ENCODE results near the gene TMEM139.
"Not testable (repeated sequence)": the region's sequence is repeated elsewhere in the genome, so short reads cannot be mapped to it uniquely, and the experiment has no call there.

The TMEM139 gene

DNA sequence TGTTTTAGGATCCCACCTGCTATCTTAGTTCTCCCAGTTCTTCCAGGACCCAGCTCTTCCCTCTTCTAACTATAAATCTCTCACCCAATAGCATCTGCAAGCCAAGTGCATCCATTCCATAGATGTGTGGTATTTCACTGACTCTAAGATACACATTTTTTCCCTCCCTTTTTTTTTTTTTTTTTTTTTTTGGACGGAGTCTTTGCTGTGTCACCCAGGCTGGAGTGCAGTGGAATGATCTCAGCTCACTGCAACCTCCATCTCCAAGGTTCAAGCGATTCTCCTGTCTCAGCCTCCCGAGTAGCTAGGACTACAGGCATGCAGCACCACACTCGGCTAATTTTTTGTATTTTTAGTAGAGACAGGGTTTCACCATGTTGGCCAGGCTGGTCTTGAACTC, 5.1 kb downstream of the TMEM139 start:
- not testable (repeated sequence) for DNase-seq

DNA sequence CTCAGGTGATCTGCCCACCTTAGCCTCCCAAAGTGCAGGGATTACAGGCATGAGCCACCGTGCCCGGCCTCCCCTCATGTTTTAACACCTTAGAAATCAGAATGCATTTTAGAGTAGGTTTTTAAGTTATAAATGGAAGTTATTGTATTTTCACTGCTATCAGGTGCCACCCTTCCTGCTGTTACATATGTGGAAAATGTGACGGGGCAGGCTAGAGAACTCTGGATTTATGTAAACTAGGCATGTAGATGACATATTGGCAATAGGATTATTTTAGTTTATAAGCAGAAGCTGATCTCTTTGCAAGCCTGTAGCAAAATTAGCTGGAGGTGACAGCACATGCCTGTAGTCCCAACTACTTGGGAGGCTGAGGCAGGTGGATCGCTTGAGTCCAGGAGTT, 5.5 kb downstream of the TMEM139 start:
- DNase-seq, result no peak

DNA sequence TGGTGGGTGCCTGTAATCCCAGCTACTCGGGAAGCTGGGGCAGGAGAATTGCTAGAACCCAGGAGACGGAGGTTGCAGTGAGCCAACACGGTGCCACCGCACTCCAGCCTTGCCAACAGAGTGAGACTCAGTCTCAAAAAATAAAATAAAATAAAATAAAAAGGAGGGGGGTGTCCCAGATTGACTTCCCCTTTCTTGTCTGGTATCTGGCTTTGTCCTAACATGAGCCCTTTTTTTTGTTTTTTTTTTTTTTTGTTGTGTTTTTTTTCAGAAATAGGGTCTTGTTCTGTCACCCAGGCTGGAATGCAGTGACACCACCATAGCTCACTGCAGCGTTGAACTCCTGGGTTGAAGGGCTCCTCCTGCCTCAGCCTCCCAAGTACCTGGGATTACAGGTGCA, 8.1 kb downstream of the TMEM139 start:
- no peak for DNase-seq

DNA sequence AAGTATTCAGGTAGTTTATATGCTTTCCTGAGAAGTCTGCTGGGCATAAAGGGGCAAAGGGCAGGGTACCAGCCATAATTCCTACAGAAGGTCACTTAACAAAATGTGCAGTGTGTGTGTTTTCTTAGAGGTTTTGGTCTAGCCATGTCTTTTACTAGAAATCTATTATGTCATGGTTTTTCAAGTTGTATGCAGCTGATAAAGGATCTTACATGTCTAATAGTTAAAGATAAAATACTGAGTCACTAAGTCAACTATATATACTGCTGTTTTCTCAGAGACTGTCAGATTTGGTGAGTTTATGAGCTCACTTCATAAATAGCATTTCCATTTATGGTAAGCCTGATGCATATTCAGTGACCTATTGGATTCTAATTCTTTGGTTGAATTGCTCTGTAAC, 11.1 kb downstream of the TMEM139 start:
- no peak for DNase-seq

DNA sequence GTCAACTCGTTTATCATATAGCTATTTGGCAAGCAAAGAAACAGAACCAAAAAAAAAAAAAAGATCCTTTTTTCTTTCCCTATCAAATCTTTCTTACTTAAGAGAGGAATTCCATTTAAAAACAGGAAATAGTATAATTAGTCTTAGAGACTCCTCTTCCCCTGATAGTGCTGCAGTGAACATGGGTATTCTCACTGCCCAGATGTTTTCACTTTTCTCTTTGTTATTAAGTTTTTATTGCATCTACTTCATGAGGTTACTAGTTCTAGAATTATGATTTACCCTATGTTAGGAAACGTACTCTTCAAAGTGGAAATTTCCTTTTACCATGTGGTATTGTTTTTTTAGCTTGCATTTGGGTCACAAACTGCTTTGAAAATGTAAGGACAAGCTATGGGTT, 11.9 kb downstream of the TMEM139 start:
- DNase-seq, result no peak

DNA sequence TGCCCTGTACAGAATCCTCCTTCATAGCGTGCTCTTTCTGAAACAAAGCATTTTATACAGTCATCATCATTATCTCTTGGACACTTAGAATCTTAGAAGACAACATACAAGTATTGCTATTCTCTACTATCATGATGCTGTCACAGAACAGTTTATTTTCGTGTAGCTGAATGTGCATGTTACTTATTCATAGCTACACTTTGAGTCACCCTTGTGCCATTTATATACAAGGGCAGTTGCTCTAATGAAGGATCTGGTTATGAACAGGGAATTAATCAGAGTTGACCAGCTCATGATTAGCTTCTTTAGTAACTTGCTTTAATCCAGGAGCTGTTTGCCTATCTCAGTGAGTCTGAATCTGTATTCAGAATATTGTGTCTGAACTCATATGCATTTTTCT, 14.6 kb downstream of the TMEM139 start:
- DNase-seq, result no peak

DNA sequence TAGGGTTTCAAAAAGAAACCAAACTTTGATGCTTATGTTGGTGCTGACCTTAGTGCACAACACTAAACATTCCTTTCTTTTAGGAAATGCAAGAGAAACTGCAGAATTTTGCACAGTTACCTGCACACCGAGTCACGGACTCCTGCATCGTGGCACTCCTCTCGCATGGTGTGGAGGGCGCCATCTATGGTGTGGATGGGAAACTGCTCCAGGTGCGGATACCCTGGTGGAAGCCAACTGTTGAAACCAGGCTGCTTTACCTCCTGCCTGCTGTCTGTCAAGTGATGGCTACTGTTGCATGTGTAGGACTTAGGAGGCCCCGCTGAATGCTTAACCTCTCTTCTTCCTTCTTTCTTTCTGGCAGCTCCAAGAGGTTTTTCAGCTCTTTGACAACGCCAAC, 15.1 kb downstream of the TMEM139 start:
- DNase-seq, result peak; percentile 70

DNA sequence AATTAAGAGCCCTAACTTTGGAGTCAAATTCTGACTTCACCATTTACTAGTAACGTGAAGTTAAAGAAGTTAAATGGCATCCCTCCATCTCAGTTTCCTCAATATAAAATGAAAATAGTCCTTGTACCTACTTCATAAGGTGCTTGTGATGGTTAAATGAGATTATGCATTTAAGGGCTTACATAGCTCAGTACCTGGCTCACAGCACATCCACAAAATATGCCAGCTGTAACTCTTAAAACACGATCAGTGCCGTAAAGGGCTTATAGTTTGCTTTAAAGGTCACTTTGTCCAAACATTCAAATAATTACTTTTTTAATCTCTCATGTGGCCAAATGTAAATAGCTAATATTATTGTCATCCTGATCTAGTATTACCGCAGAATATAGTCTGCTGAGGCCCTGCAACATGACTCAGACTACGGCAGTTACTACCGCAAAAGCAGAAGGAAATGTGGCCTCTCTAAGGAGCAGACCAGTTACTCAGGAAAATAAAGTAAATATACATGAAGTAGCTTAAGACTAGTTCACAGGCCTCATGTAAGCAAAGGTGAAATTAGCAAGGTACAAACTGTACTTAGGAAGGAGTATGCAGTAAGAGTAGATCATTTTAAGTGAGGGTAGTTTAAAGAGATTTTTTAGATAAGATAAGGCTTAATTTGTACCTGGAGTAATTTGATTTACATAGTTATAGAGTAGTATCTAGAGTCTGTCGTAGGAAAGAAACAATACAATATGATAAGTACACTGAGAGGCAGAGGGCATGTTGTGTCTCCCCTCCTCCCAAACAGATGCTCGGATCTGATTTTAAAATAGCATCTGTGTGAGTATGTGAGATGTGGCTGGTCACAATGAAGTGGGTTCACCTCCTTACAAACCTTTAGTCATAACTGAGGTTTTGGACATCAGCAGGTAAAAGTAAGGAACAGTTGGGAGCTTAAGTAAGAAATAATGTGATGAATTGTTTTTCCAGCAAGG, 16.5 kb downstream of the TMEM139 start:
- no peak for DNase-seq

DNA sequence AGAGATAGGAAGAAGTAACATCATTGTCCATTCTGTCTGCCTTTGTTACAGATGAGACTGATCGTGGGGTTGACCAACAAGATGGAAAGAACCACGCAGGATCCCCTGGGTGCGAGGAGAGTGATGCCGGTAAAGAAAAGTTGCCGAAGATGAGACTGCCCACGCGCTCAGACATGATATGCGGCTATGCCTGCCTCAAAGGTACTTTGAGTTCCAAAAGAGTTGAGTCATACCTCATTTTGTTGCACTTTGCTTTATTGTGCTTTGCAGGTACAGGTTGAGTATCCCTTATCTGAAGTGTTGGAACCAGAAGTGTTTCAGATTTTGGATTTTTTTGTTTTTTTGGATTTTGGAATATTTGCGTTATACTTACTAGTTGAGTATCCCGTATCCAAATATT, 19.0 kb downstream of the TMEM139 start:
- no peak for DNase-seq

DNA sequence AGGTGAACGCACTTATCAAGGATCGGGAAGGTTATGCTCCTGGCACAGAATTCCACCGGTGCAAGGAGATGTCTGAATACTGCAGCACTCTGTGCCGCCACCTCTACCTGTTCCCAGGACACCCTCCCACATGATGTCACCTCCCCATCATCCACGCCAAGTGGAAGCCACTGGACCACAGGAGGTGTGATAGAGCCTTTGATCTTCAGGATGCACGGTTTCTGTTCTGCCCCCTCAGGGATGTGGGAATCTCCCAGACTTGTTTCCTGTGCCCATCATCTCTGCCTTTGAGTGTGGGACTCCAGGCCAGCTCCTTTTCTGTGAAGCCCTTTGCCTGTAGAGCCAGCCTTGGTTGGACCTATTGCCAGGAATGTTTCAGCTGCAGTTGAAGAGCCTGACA, 20.2 kb downstream of the TMEM139 start:
- DNase-seq, result no peak

DNA sequence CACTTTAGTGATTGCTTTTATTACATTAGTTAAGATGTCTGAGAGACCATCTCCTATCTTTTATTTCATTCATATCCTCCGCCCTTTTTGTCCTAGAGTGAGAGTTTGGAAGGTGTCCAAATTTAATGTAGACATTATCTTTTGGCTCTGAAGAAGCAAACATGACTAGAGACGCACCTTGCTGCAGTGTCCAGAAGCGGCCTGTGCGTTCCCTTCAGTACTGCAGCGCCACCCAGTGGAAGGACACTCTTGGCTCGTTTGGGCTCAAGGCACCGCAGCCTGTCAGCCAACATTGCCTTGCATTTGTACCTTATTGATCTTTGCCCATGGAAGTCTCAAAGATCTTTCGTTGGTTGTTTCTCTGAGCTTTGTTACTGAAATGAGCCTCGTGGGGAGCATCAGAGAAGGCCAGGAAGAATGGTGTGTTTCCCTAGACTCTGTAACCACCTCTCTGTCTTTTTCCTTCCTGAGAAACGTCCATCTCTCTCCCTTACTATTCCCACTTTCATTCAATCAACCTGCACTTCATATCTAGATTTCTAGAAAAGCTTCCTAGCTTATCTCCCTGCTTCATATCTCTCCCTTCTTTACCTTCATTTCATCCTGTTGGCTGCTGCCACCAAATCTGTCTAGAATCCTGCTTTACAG, 20.8 kb downstream of the TMEM139 start:
- peak; percentile 87 for DNase-seq

DNA sequence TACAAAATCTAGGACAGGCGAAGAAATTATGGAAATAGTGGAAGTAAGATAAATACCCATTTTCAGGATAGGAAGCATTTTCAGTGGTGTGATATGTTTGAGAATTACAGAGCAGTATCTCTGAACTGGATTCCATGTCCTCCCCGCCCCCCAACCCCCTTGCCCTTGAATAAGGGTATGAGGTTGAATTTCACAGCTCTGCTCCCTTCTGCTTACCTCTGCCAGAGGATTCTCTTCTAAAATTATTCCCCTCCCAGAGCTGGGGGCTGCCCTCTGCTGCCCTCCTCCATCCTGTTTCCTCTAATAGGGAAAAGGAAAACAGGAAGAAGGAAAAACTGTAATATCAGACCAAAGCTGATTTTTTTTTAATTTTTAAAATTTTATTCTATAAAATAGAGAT, 23.9 kb downstream of the TMEM139 start:
- DNase-seq, result no peak

DNA sequence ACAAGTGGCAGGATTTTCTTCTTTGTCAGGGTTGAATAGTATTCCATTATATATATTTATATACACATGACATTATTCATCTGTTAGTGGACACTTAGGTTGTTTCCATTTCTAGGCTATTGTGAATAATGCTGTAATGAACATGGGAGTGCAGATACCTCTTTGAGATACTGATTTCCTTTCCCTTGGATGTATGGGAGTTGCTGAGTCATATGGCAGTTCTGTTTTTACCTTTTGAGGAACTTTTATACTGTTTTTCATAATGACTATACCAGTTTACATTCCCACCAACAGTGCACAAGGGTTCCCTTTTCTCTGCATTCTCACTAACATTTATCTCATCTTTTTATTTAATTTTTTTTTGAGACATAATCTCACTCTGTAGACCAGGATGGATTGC, 29.4 kb downstream of the TMEM139 start:
- DNase-seq, result no peak

DNA sequence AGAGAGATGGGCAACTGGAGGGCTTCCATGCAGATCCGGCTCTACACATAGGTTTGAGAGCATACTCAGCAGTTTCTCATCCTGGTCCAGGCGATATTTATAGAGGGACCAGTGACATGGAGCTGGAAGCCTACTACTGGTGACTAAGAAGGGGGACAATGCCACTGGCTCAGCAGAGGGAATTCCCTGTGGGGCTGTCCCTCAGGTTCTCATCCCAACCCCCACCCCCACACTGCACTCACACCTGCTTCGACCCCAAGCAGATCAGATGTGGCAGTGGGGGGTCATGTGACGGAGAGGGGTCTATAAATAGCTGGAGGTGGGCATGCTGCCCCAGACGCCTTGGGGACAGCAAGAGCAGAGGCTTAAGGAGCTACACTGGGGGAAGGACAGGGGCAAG, 31.0 kb downstream of the TMEM139 start, which contains the start of gene CLCN1:
TSS of gene CLCN1 (plus strand) at position 336 of the 400 bp plus-strand sequence. CDS start 102 bp downstream, outside the sequence.
- DNase-seq, result no peak

DNA sequence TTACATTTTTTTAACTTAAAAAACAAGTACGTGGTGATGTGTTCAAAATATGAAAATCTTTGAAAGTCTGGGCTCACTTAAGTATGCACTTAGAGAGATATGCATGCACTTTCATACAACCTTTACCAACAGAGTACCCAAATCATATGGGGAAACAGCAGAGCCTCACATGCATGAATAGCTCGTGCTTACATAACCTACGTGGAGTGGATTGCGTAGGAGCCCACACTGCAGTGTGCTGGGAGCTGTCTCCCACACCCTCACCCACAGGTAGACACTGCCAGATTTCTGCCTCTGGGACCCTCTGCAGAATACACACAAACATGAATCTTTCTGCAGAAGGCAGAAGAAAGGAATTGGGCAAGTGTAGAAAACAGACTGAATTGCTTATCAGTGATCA, 31.7 kb downstream of the TMEM139 start:
- no peak for DNase-seq

DNA sequence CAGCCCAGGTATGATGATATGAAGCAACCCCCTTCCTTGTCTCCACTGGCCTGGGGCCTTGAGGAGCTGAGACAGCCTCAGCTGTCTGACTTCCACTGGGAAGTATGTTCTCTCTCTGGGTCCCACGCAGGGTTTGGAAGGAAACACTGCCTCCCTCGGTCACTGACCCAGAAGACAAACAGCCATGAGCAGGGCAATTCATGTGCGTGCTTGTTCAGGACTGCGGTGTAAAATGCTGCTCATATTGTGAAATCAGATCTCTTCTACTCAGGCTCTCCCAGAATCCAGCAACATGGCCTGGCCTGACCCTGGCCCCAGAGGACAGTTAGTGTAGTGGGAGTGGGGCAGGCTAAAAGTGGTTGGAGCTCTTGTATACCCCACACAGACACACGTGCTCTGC, 33.9 kb downstream of the TMEM139 start:
- DNase-seq, result no peak

DNA sequence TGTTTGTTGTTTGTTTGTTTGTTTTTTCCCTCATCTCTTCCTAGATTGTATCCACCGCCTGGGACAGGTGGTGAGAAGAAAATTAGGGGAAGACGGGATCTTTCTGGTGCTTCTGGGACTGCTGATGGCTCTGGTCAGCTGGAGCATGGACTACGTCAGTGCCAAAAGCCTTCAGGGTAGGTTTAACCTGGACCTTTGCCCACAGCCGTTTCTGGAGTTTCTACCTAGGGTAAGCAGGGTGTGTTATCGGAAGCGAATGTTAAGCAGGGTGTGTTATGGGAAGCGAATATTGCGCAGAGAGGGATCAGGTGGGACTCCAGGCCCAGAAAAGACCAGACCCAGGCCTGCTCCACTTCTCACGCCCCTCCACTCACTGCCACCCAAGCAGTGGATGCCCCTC, 35.9 kb downstream of the TMEM139 start:
- no peak for DNase-seq

DNA sequence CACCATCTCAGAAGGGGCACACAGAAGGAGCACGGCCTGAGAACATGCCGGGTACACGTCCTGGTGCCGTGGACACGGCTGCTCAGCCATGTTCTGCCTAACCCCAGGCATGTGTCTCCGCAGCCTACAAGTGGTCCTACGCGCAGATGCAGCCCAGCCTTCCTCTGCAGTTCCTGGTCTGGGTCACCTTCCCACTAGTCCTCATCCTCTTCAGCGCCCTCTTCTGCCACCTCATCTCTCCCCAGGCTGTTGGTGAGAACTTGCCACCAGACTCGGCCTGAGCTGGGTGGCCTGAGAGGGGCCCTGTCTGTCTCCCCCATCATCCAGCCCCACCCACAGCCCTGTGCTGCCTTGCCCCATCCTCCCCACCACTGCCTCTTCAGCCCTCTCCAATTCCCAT, 36.5 kb downstream of the TMEM139 start:
- no peak for DNase-seq

DNA sequence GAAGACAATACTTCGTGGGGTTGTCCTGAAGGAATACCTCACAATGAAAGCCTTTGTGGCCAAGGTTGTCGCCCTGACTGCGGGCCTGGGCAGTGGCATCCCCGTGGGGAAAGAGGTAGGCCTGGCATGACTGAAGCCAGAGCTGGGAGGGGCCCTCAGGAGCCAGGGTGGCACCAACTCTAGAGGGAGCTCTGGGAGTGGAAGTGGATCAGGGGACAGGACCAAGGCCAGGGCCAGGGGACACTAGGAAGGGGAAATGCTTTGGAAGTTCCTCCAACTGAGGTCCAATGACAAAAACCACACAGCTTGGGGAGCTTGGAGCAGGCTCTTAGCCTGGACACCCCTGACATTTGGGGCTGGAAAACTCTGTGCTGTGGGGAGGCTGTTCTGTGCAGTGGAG, 37.0 kb downstream of the TMEM139 start:
- no peak for DNase-seq

DNA sequence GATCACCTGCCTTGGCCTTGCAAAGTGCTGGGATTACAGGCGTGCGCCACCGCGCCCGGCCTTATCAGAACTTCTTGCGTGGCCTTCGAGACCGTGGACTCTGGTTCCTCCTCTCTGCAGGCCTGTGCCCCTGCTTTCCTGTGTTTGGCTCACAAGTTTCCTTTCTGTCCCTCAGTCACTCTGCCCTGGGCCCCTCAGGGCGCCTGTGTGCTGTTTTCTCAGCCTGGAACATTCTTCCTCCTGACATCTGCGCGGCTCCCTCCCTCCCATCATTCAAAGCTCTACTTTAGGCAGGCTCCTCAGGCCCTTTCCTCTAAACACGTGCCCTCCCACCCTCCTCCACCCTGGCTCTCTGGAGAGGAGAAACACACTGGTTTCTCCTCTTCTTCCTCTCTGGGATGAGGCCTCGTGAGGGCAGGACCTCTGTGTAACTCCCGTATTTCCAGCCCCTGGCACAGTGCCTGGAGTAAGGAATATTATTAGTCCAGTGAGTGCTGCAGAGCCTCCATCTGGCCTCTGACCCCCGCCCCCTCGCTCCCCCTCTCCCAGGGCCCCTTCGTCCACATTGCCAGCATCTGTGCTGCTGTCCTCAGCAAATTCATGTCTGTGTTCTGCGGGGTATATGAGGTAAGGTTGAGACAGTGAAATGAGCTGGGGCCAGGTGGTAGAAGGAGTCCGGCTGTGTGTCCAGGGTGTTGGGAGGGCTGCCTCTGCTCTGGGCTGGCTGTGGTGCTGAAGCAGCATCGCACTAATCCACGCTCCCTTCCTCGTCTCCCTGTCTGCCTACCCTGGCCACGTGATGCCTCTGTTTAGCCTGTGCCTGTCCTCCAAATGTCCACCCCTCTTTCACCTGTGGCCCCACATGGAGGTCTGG, 38.2 kb downstream of the TMEM139 start:
- DNase-seq, result no peak

DNA sequence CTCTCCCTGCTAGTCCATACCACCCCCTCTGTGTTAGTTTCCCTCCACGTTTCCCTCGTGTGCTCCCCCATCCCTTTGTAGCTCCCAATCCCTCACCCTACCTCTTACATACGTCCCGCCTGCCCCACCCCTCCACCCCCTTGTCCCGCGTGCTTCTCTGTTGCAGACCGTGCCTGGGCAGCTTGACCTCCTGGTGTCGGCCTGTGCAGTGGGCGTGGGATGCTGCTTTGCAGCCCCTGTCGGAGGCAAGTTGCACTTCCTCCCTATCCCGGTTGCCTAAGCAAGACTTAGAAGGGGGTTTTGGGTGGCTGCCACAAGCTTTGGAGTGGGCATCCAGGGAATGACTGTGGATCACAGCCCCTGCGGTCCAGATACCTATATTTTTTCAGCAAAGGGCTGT, 38.9 kb downstream of the TMEM139 start:
- no peak for DNase-seq

DNA sequence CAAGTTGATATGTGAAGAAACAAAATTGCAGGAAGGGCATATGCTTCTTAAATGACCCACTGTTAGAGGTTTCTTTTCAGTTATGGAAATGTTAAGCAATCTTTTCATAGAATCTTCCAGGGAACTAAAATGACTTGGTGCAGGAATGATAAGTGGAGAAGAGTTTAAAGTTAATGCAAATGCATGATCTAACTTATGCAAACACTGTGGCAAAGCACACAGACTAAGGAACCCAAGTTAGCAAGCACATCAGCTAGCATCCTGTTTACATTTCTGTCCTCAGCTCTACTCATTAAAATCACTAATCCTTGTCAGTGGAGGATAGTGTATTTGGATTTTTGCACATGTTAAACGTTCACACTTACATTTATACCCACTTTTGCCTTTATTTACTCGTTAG, 40.5 kb downstream of the TMEM139 start:
- no peak for DNase-seq

DNA sequence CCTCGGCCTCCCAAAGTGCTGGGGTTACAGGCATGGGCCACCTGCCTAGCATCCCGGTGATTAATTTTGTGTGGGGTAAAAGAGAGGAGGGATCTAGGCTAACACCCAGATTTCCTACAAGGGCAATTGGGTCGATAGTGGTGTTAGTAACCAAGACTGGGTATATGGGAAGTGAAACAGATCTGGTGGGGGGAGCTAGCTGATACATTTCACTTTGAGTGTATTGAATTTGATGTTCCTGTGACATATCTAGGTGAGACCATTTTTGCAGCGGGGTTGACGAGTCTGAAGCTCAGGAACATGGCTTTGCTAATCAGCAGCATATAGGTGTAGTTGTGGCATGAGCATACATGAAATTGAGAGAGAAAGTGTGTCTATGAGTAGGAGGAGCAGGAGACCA, 43.1 kb downstream of the TMEM139 start:
- no peak for DNase-seq
